ENCODE measurements around the gene PEX5L.

DNA sequence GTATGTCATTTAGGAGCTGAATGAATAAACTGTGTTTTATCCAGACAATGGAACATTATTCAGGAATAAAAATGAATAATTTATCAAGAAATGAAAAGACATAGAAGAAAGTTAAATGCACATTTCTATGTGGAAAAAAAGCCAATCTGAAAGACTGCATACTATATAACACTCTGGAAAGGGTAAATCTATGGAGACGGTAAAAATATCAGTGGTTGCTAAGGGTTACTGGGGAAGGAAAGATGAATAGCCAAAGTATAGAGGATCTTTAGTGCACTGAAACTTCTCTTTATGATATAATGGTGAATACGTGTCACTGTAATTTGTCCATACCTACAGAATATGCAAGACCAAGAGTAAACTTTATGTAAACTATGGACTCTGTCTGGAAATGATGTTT lies 46.0 kb upstream of the PEX5L start:
- TF ChIP-seq EZH2phosphoT487 (conservative IDR thresholded peaks at IDR 0.05; ENCODE audit: low read length), result no peak
- TF ChIP-seq, protein P1, sequence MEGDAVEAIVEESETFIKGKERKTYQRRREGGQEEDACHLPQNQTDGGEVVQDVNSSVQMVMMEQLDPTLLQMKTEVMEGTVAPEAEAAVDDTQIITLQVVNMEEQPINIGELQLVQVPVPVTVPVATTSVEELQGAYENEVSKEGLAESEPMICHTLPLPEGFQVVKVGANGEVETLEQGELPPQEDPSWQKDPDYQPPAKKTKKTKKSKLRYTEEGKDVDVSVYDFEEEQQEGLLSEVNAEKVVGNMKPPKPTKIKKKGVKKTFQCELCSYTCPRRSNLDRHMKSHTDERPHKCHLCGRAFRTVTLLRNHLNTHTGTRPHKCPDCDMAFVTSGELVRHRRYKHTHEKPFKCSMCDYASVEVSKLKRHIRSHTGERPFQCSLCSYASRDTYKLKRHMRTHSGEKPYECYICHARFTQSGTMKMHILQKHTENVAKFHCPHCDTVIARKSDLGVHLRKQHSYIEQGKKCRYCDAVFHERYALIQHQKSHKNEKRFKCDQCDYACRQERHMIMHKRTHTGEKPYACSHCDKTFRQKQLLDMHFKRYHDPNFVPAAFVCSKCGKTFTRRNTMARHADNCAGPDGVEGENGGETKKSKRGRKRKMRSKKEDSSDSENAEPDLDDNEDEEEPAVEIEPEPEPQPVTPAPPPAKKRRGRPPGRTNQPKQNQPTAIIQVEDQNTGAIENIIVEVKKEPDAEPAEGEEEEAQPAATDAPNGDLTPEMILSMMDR (IDR thresholded peaks at IDR 0.05; ENCODE audit: insufficient read depth, low read length, poor library complexity, severe bottlenecking), result no peak
